Measurements from ENCODE around the gene BCAS3. TPM values are rescaled to one million over a fixed set of nuclear protein-coding genes. Genes with fewer than 3 reads are reported as not detected.
"Not testable (repeated sequence)": the region's sequence is repeated elsewhere in the genome, so short reads cannot be mapped to it uniquely, and the experiment has no call there.

Gene BCAS3
- total RNA-seq, 1 donor from 2014 or later, result 38.1 TPM

DNA sequence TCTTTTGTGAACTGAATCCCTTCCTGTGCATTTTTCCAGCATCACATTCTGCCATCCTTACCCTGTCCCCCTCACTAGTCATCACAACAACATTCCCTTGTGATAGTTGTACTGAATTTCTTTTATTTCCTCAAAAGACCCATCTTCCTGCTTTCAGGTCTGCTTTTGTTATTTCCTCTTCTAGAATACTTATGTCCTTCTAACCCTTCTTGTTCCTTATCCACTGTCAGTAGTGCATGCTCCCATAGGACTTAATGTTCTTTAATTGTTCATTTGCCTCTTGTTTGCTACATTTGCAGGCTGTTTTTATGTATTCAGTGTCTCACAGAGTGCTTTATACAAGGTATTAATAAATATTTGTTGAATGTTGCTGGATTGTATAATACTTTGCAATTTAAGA is 73.0 kb downstream of the BCAS3 start:
- DNase-seq (ENCODE audit: low spot score), result no peak
- Mint-ChIP-seq H3K4me1 (ENCODE audit: unreplicated experiment) (peaks cover 8% of the 10 kb centered on the region), H3K27me3 (ENCODE audit: unreplicated experiment) (peaks cover 4% of the 10 kb centered on the region), H3K36me3 (ENCODE audit: low read depth, unreplicated experiment) (no peaks in the 10 kb centered on the region), H3K9me3 (ENCODE audit: unreplicated experiment) (no peaks in the 10 kb centered on the region), H3K4me3 (ENCODE audit: unreplicated experiment) (no peak overlapping the region), H3K27ac (ENCODE audit: unreplicated experiment) (no peak overlapping the region)
- TF ChIP-seq, protein P1, sequence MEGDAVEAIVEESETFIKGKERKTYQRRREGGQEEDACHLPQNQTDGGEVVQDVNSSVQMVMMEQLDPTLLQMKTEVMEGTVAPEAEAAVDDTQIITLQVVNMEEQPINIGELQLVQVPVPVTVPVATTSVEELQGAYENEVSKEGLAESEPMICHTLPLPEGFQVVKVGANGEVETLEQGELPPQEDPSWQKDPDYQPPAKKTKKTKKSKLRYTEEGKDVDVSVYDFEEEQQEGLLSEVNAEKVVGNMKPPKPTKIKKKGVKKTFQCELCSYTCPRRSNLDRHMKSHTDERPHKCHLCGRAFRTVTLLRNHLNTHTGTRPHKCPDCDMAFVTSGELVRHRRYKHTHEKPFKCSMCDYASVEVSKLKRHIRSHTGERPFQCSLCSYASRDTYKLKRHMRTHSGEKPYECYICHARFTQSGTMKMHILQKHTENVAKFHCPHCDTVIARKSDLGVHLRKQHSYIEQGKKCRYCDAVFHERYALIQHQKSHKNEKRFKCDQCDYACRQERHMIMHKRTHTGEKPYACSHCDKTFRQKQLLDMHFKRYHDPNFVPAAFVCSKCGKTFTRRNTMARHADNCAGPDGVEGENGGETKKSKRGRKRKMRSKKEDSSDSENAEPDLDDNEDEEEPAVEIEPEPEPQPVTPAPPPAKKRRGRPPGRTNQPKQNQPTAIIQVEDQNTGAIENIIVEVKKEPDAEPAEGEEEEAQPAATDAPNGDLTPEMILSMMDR (IDR thresholded peaks at IDR 0.05; ENCODE audit: unreplicated experiment), result no peak

DNA sequence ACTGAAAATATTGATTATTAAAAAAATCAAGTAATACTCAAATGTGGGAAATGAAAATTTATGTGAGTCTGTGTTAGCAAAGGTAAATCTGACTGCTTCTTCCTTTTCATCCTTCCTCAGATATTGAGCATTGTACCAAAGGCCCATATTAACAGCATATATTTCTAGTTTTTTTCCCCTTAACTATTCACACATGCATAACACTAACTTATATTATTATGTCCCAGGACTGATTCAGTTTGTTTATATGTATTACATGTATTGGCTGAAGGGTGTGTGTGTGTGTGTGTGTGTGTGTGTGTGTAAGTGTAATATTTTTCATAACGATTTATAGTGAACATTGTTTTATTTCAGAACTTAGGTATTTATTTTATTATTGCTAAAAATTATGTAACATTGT is 74.2 kb downstream of the BCAS3 start:
- H3K4me1 Mint-ChIP-seq (ENCODE audit: unreplicated experiment), result peaks cover 8% of the 10 kb centered on the region

DNA sequence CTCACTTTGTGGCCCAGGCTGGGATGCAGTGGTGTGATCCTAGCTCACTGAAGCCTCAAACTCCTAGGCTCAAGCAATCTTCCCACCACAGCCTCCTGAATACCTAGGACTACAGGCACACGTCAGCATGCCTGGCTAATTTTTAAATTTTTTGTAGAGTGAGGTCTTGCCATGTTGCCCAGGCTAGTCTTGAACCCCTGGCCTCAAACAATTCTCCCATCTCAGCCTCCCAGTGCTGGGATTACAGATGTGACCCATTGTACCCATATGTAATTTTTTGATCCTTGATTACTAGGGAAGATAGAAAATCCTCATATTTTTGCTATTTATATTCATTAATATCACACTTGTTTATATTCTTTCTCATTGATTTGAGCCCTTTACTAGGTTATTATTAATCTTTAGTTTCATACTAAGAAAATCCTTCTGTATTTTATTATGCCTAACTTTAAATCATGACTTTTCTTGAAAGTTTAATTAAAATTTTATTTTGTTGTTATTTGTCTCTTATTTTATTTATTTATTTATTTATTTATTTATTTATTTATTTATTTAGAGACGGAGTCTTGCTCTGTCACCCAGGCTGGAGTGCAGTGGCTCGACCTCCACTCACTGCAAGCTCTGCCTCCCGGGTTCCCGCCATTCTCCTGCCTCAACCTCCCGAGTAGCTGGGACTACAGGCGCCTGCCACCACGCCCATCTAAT is 75.4 kb downstream of the BCAS3 start:
- TF ChIP-seq, protein P1 (IDR thresholded peaks at IDR 0.05; ENCODE audit: unreplicated experiment), result no peak
- no peak overlapping the region for H3K4me3 Mint-ChIP-seq (ENCODE audit: unreplicated experiment)
- H3K4me1 Mint-ChIP-seq (ENCODE audit: unreplicated experiment), result peaks cover 3% of the 10 kb centered on the region
- no peaks in the 10 kb centered on the region for H3K9me3 Mint-ChIP-seq (ENCODE audit: unreplicated experiment)
- peaks cover 2% of the 10 kb centered on the region for H3K27me3 Mint-ChIP-seq (ENCODE audit: unreplicated experiment)
- H3K27ac Mint-ChIP-seq (ENCODE audit: unreplicated experiment), result no peak overlapping the region
- no peaks in the 10 kb centered on the region for H3K36me3 Mint-ChIP-seq (ENCODE audit: low read depth, unreplicated experiment)
- no peak for DNase-seq (ENCODE audit: low spot score)

More for the DNA sequence above, 74.2 kb downstream of the BCAS3 start:
- peaks cover 4% of the 10 kb centered on the region for H3K27me3 Mint-ChIP-seq (ENCODE audit: unreplicated experiment)
- no peak overlapping the region for H3K27ac Mint-ChIP-seq (ENCODE audit: unreplicated experiment)
- TF ChIP-seq, protein P1 (IDR thresholded peaks at IDR 0.05; ENCODE audit: unreplicated experiment), result no peak
- no peak for DNase-seq (ENCODE audit: low spot score)
- no peak overlapping the region for H3K4me3 Mint-ChIP-seq (ENCODE audit: unreplicated experiment)
- no peaks in the 10 kb centered on the region for H3K9me3 Mint-ChIP-seq (ENCODE audit: unreplicated experiment)
- no peaks in the 10 kb centered on the region for H3K36me3 Mint-ChIP-seq (ENCODE audit: low read depth, unreplicated experiment)

DNA sequence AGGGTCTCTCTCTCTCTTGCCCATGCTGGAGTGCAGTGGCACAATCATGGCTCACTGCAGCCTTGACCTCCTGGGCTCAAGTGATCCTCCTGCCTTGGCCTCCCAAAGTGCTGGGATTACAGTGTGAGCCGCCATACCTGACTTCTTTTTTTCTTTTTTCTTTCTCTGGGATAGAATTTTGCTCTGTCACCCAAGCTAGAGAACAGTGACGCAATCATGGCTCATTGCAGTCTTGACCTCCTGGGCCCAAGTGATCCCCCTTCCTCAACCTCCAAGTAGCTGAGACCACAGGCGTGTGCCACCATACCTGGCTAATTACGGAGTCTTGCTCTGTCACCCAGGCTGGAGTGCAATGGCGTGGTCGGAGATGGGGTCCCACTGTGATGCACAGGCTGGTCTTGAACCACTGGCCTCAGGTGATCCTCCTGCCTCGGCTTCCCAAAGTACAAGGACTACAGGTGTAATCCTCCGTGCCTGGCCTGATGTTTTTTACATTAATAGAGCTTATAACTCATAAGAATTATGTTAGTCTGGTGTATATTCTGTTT is 76.5 kb downstream of the BCAS3 start:
- H3K27me3 Mint-ChIP-seq (ENCODE audit: unreplicated experiment), result peaks cover 2% of the 10 kb centered on the region
- H3K36me3 Mint-ChIP-seq (ENCODE audit: low read depth, unreplicated experiment), result no peaks in the 10 kb centered on the region
- no peak overlapping the region for H3K27ac Mint-ChIP-seq (ENCODE audit: unreplicated experiment)
- TF ChIP-seq, protein P1 (IDR thresholded peaks at IDR 0.05; ENCODE audit: unreplicated experiment), result no peak
- H3K4me1 Mint-ChIP-seq (ENCODE audit: unreplicated experiment), result no peaks in the 10 kb centered on the region
- H3K4me3 Mint-ChIP-seq (ENCODE audit: unreplicated experiment), result no peak overlapping the region
- no peak for DNase-seq (ENCODE audit: low spot score)
- no peaks in the 10 kb centered on the region for H3K9me3 Mint-ChIP-seq (ENCODE audit: unreplicated experiment)

DNA sequence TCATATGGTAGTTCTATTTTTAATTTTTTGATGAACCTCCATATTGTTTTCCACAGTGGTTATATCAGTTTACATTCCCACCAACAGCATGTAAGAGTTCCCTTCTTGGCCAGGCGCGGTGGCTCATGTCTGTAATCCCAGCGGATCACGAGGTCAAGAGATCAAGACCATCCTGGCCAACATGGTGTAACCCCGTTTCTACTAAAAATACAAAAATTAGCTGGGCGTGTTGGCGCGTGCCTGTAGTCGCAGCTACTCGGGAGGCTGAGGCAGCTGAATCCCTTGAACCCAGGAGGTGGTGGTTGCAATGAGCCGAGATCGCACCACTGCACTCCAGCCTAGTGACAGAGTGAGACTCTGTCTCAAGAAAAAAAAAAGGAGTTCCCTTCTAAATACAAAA is 79.1 kb downstream of the BCAS3 start:
- not testable (repeated sequence) for H3K27ac Mint-ChIP-seq (ENCODE audit: unreplicated experiment); H3K4me1 Mint-ChIP-seq (ENCODE audit: unreplicated experiment); H3K9me3 Mint-ChIP-seq (ENCODE audit: unreplicated experiment); H3K27me3 Mint-ChIP-seq (ENCODE audit: unreplicated experiment); H3K4me3 Mint-ChIP-seq (ENCODE audit: unreplicated experiment); DNase-seq (ENCODE audit: low spot score); H3K36me3 Mint-ChIP-seq (ENCODE audit: low read depth, unreplicated experiment)
